ENCODE results near the gene PITX2. TPM values are rescaled to one million over a fixed set of nuclear protein-coding genes. Genes with fewer than 3 reads are reported as not detected.

Gene PITX2
- total and polyA plus RNA-seq, 10 of the 15 experiments (the other 5 are each of a cell fraction or from before 2014, with no cell fraction given): not detected

Other genes starting within 250 kb of the PITX2 start
- gene ENPEP, start 146.9 kb downstream of the PITX2 start, total RNA-seq (2014; rRNA removed): not detected in 2 replicates
- gene ENPEP, start 146.9 kb downstream of the PITX2 start, total RNA-seq (2014; rRNA removed; fragmentation: Illumina TruSeq; extraction: Trizol): not detected in 2 replicates
- gene ENPEP, start 146.9 kb downstream of the PITX2 start, total RNA-seq (2021): not detected in 2 replicates
- 0.03 and 0.09 TPM in 2 replicates for gene ENPEP, start 146.9 kb downstream of the PITX2 start, polyA plus RNA-seq (2011; rRNA removed)
- gene ENPEP, start 146.9 kb downstream of the PITX2 start, polyA plus RNA-seq (2014; fragmentation: Illumina TruSeq; extraction: Trizol): not detected in 2 replicates
- not detected for gene ENPEP, start 146.9 kb downstream of the PITX2 start, polyA plus RNA-seq (2014; fragmentation: Nextera tagmentation; extraction: Ambion mirVana)
- not detected in 2 replicates for gene ENPEP, start 146.9 kb downstream of the PITX2 start, polyA plus RNA-seq (2014; rRNA removed)
- not detected for gene ENPEP, start 146.9 kb downstream of the PITX2 start, polyA plus RNA-seq (2016; fragmentation: Nextera tagmentation; extraction: Ambion mirVana)